KOPT-K1 (cell line): ENCODE measurements around the gene HELZ2.

Experiments
- H3K27ac ChIP-seq: fragments of 200-600 bp; sonication (generic); 2 replicates; pipeline ENCODE4 v1.5.1; 2016; ENCODE audit warnings: antibody characterized with exemption, mild to moderate bottlenecking, low read depth, low read length; ENCODE audit not compliant: poor library complexity, severe bottlenecking
- H3K36me3 ChIP-seq: fragments of 200-600 bp; sonication (generic); 2 replicates; pipeline ENCODE4 v1.5.1; 2017; ENCODE audit warnings: antibody characterized with exemption, mild to moderate bottlenecking, low read length, moderate library complexity; ENCODE audit not compliant: insufficient read depth
- H3K9me3 ChIP-seq: fragments of 200-600 bp; sonication (generic); 2 replicates; pipeline ENCODE4 v1.5.1; 2017; ENCODE audit warnings: antibody characterized with exemption, low read length, mild to moderate bottlenecking; ENCODE audit not compliant: insufficient read depth, poor library complexity, severe bottlenecking

Gene HELZ2

GRCh38 chr20:63590218-63591146 lies 16.4 kb upstream of the HELZ2 start:
- Histone ChIP-seq H3K36me3 (peaks cover 66% of the 10 kb centered on the region), H3K9me3 (no peaks in the 10 kb centered on the region), H3K27ac (no peak overlapping the region)

- H3K36me3 ChIP-seq: peaks cover 56% of the 10 kb centered on the region
Observed at GRCh38 chr20:63589261-63590217, 15.5 kb upstream of the HELZ2 start.

GRCh38 chr20:63588641-63589041 lies 14.6 kb upstream of the HELZ2 start:
- Histone ChIP-seq H3K27ac (no peak overlapping the region), H3K9me3 (no peaks in the 10 kb centered on the region), H3K36me3 (peaks cover 48% of the 10 kb centered on the region)

More at GRCh38 chr20:63589261-63590217, 15.5 kb upstream of the HELZ2 start:
- Histone ChIP-seq H3K27ac (no peak overlapping the region), H3K9me3 (no peaks in the 10 kb centered on the region)

- Histone ChIP-seq H3K9me3 (no peaks in the 10 kb centered on the region), H3K36me3 (peaks cover 41% of the 10 kb centered on the region), H3K27ac (no peak overlapping the region)
Observed at GRCh38 chr20:63587776-63588591, 13.9 kb upstream of the HELZ2 start.

GRCh38 chr20:63587256-63587655 lies 13.2 kb upstream of the HELZ2 start:
- no peaks in the 10 kb centered on the region for H3K9me3 ChIP-seq
- peaks cover 34% of the 10 kb centered on the region for H3K36me3 ChIP-seq
- H3K27ac ChIP-seq: no peak overlapping the region

- Histone ChIP-seq H3K36me3 (peaks cover 29% of the 10 kb centered on the region), H3K9me3 (no peaks in the 10 kb centered on the region), H3K27ac (no peak overlapping the region)
Observed at GRCh38 chr20:63586797-63587196, 12.8 kb upstream of the HELZ2 start.

- Histone ChIP-seq H3K9me3 (no peaks in the 10 kb centered on the region), H3K27ac (no peak overlapping the region), H3K36me3 (peaks cover 20% of the 10 kb centered on the region)
Observed at GRCh38 chr20:63585616-63586565, 11.9 kb upstream of the HELZ2 start.

- Histone ChIP-seq H3K36me3 (no peaks in the 10 kb centered on the region), H3K27ac (no peak overlapping the region), H3K9me3 (no peaks in the 10 kb centered on the region)
Observed at GRCh38 chr20:63582382-63583063, 8.5 kb upstream of the HELZ2 start.

GRCh38 chr20:63580796-63581461 lies 6.9 kb upstream of the HELZ2 start:
- Histone ChIP-seq H3K27ac (no peak overlapping the region), H3K9me3 (no peaks in the 10 kb centered on the region), H3K36me3 (no peaks in the 10 kb centered on the region)

- Histone ChIP-seq H3K9me3 (no peaks in the 10 kb centered on the region), H3K27ac (no peak overlapping the region), H3K36me3 (no peaks in the 10 kb centered on the region)
Observed at GRCh38 chr20:63579017-63579694, 5.1 kb upstream of the HELZ2 start.

GRCh38 chr20:63578224-63579016 lies 4.4 kb upstream of the HELZ2 start:
- H3K9me3 ChIP-seq: no peaks in the 10 kb centered on the region
- no peak overlapping the region for H3K27ac ChIP-seq
- H3K36me3 ChIP-seq: no peaks in the 10 kb centered on the region
